Stimulated activated CD4-positive, alpha-beta T cell treated with anti-CD3 and anti-CD28 coated beads, Interleukin-1b, Interleukin-23, amount 100 ng/mL, for 4 hours (primary cell): ENCODE results near the gene TDRD5.

Source experiments
- DNase-seq, 2 donors: peaks; one replicate each; pipeline ENCODE4 v3.0.0-alpha.2; 2020; ENCODE audit warnings: low read depth in 2 of 2

Gene TDRD5

GRCh38 chr1:179591592-179592580 is at the start of gene TDRD5:
Gene TDRD5, plus strand, starts transcription at chr1:179591832. Its CDS starts 784 bp downstream, at chr1:179592616.
- DNase-seq = no peak

- no peak for DNase-seq
These were observed 46.3 kb upstream of the TDRD5 start for GRCh38 chr1:179545321-179545720.

- DNase-seq = no peak
These were observed 44.6 kb upstream of the TDRD5 start for GRCh38 chr1:179547021-179547535.

GRCh38 chr1:179548666-179549367 is 42.8 kb upstream of the TDRD5 start:
- no peak for DNase-seq

GRCh38 chr1:179549368-179549700 is 42.3 kb upstream of the TDRD5 start:
- DNase-seq = no peak

- no peak for DNase-seq
These were observed 40.6 kb upstream of the TDRD5 start for GRCh38 chr1:179550746-179551682.

- no peak for DNase-seq
These were observed 37.2 kb upstream of the TDRD5 start for GRCh38 chr1:179554427-179554826.

GRCh38 chr1:179558078-179558477 is 33.6 kb upstream of the TDRD5 start:
- DNase-seq = no peak

- DNase-seq = no peak
These were observed 15.9 kb upstream of the TDRD5 start, which contains the start of gene NPHS2 for GRCh38 chr1:179575497-179576314. Gene NPHS2, minus strand, starts transcription at chr1:179575948. Its CDS starts 84 bp downstream, at chr1:179575864.

GRCh38 chr1:179576509-179576908 is 15.1 kb upstream of the TDRD5 start:
- DNase-seq = no peak

GRCh38 chr1:179583771-179584320 is 7.8 kb upstream of the TDRD5 start:
- no peak for DNase-seq

GRCh38 chr1:179586107-179586823 is 5.4 kb upstream of the TDRD5 start:
- DNase-seq = no peak

GRCh38 chr1:179587336-179587735 is 4.3 kb upstream of the TDRD5 start:
- no peak for DNase-seq

GRCh38 chr1:179588425-179589024 is 3.1 kb upstream of the TDRD5 start:
- no peak for DNase-seq

GRCh38 chr1:179589509-179589908 is 2.1 kb upstream of the TDRD5 start:
- DNase-seq = no peak

- no peak for DNase-seq
These were observed 961 bp upstream of the TDRD5 start for GRCh38 chr1:179590671-179591070.

GRCh38 chr1:179591253-179591591 is 410 bp upstream of the TDRD5 start:
- no peak for DNase-seq

- no peak for DNase-seq
These were observed 7.0 kb downstream of the TDRD5 start for GRCh38 chr1:179598631-179599030.

- no peak for DNase-seq
These were observed 8.1 kb downstream of the TDRD5 start for GRCh38 chr1:179599623-179600249.
